Measurements from ENCODE around the gene GUCA2A.

DNA sequence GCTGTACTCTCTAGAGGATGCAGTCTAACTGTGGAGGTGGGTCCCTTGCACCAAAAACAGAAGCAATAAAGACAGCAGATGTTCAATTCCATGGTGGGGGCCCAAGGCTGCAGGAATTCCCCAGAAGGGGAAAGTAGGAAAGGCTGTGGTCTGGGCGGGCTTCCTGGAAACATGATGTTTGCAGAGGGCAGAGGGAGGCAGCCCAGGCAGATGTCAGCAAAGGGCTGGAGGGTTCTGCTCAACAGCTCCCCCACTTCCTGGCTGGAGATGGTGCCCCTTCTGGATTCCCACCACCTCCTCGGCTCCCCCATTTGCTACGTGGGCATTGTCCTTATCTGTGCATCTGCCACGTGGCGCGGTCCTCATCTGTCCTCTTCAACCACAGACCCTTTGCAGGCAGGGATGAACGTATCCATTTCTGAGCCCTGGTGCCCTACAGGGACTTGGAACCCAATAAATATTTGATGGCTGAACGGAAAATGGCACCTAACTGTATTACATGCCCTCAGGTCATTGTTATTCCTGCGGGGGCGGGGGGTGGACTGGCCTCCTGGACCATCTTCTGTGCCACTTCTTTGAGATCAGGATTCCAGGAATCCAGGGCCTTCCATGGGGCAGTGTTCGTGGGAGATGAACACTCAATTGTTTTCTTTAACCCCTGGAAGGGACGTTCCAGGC, 19.7 kb downstream of the GUCA2A start:
- TF ChIP-seq, protein P1, sequence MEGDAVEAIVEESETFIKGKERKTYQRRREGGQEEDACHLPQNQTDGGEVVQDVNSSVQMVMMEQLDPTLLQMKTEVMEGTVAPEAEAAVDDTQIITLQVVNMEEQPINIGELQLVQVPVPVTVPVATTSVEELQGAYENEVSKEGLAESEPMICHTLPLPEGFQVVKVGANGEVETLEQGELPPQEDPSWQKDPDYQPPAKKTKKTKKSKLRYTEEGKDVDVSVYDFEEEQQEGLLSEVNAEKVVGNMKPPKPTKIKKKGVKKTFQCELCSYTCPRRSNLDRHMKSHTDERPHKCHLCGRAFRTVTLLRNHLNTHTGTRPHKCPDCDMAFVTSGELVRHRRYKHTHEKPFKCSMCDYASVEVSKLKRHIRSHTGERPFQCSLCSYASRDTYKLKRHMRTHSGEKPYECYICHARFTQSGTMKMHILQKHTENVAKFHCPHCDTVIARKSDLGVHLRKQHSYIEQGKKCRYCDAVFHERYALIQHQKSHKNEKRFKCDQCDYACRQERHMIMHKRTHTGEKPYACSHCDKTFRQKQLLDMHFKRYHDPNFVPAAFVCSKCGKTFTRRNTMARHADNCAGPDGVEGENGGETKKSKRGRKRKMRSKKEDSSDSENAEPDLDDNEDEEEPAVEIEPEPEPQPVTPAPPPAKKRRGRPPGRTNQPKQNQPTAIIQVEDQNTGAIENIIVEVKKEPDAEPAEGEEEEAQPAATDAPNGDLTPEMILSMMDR (IDR thresholded peaks at IDR 0.05 in 2 of 3, conservative IDR thresholded peaks at IDR 0.05 in 1 of 3; ENCODE audit: insufficient read depth in 2 of 3, low read depth in 1 of 3, low read length in 3 of 3) = no peak
- TF ChIP-seq ZEB2 (IDR thresholded peaks at IDR 0.05) (no peak), NFIC (IDR thresholded peaks at IDR 0.05) (no peak), EHMT2 (IDR thresholded peaks at IDR 0.05) (no peak), RUNX1 (IDR thresholded peaks at IDR 0.05; ENCODE audit: low read depth) (no peak), ZNF175 (CRISPR knock-in tag; IDR thresholded peaks at IDR 0.05; ENCODE audit: low read depth) (no peak), RAD21 (CRISPR knock-in tag; conservative IDR thresholded peaks at IDR 0.05 in 1 of 2, IDR thresholded peaks at IDR 0.05 in 1 of 2) (no peak), SNRNP70 (optimal IDR thresholded peaks at IDR 0.05; ENCODE audit: low read depth, low read length) (no peak)
- TF ChIP-seq, protein P2, sequence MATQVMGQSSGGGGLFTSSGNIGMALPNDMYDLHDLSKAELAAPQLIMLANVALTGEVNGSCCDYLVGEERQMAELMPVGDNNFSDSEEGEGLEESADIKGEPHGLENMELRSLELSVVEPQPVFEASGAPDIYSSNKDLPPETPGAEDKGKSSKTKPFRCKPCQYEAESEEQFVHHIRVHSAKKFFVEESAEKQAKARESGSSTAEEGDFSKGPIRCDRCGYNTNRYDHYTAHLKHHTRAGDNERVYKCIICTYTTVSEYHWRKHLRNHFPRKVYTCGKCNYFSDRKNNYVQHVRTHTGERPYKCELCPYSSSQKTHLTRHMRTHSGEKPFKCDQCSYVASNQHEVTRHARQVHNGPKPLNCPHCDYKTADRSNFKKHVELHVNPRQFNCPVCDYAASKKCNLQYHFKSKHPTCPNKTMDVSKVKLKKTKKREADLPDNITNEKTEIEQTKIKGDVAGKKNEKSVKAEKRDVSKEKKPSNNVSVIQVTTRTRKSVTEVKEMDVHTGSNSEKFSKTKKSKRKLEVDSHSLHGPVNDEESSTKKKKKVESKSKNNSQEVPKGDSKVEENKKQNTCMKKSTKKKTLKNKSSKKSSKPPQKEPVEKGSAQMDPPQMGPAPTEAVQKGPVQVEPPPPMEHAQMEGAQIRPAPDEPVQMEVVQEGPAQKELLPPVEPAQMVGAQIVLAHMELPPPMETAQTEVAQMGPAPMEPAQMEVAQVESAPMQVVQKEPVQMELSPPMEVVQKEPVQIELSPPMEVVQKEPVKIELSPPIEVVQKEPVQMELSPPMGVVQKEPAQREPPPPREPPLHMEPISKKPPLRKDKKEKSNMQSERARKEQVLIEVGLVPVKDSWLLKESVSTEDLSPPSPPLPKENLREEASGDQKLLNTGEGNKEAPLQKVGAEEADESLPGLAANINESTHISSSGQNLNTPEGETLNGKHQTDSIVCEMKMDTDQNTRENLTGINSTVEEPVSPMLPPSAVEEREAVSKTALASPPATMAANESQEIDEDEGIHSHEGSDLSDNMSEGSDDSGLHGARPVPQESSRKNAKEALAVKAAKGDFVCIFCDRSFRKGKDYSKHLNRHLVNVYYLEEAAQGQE (IDR thresholded peaks at IDR 0.05; ENCODE audit: borderline replicate concordance) = no peak
- TF ChIP-seq, protein P2 (CRISPR knock-in tag; IDR thresholded peaks at IDR 0.05; ENCODE audit: low read depth) = no peak

Measured in K562 (cell line).